ENCODE measurements around the gene SLC30A3. TPM values are rescaled to one million over a fixed set of nuclear protein-coding genes. Genes with fewer than 3 reads are reported as not detected.

Gene SLC30A3
- total and polyA plus RNA-seq, 2 of the 13 experiments (the other 11 are each of a cell fraction or from before 2014, with no cell fraction given): 0.38 to 0.79 TPM

DNA sequence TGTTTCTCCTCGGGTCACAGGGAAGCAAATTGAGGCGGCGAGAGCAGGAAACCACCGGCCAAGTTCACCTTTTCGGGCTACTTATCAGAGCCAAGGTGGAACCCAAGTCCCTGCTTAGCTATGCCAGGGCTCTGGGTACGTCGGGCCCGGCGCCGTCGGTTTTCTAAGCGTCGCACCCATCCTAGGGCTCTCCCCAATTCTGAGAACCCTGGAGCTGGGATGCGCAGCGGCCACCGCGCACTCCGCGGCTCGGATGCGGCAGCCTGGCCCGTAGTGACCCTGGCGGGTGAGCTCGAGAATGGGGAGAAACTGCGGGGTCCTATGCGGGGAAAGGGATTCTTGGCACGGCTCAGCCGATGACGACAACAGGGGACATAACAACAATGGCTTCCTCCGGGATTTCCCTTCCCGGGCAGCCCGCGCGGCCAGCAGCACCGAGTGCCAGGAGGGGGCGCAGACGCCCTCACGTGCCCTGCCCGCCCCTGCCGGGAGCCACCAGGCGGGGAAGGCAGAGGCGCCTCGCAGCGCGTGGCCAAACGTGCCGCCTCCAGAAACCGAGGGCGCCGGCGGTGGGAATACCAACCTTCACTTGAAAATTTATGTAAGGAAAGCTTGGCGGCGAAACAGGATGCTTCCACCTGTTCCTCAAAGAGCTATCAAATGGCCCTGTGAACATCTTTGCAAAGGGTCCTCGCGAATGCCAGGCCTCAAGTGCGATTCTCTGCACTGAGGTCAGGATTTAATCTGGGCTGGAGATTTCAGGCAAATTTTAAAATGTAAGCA lies 2.1 kb upstream of the SLC30A3 start (continued):
- TF ChIP-seq SKI (IDR thresholded peaks at IDR 0.05; ENCODE audit: partially characterized antibody) (peak; percentile 29), RFXANK (CRISPR knock-in tag; IDR thresholded peaks at IDR 0.05) (no peak), ZNF616 (CRISPR knock-in tag; IDR thresholded peaks at IDR 0.05; ENCODE audit: low read depth) (peak; percentile 92), CBFB (CRISPR knock-in tag; IDR thresholded peaks at IDR 0.05) (peak; percentile 62; the same call in 1 of the 2 replicates), ZNF547 (CRISPR knock-in tag; IDR thresholded peaks at IDR 0.05) (peak; percentile 81), ZNF124 (CRISPR knock-in tag; IDR thresholded peaks at IDR 0.05) (no peak), SIX4 (CRISPR knock-in tag; IDR thresholded peaks at IDR 0.05) (no peak), ZNF615 (CRISPR knock-in tag; IDR thresholded peaks at IDR 0.05; ENCODE audit: borderline replicate concordance) (no peak), EHMT2 (IDR thresholded peaks at IDR 0.05; ENCODE audit: borderline replicate concordance, low read depth, low read length) (no peak), SCMH1 (CRISPR knock-in tag; IDR thresholded peaks at IDR 0.05; ENCODE audit: borderline replicate concordance) (no peak), MLLT10 (CRISPR knock-in tag; IDR thresholded peaks at IDR 0.05) (no peak), SMAD9 (CRISPR knock-in tag; IDR thresholded peaks at IDR 0.05) (no peak), EP300 (IDR thresholded peaks at IDR 0.05; ENCODE audit: low read depth in 2 of 2, low read length in 2 of 2) (0 out of 4 replicates have a peak, but pooled peaks of 1 of the 2 experiments have one; percentile 22), EP300 (CRISPR knock-in tag; IDR thresholded peaks at IDR 0.05; ENCODE audit: borderline replicate concordance) (0 out of 2 replicates have a peak, but pooled peaks have one; percentile 48), HOXA9 (CRISPR knock-in tag; IDR thresholded peaks at IDR 0.05; ENCODE audit: borderline replicate concordance) (0 out of 2 replicates have a peak, but pooled peaks have one; percentile 5), CREM (IDR thresholded peaks at IDR 0.05) (no peak), CREM (CRISPR knock-in tag; IDR thresholded peaks at IDR 0.05) (no peak), HOXA5 (CRISPR knock-in tag; IDR thresholded peaks at IDR 0.05) (peak; percentile 72; the same call in 1 of the 2 replicates)
- TF ChIP-seq, protein P1, sequence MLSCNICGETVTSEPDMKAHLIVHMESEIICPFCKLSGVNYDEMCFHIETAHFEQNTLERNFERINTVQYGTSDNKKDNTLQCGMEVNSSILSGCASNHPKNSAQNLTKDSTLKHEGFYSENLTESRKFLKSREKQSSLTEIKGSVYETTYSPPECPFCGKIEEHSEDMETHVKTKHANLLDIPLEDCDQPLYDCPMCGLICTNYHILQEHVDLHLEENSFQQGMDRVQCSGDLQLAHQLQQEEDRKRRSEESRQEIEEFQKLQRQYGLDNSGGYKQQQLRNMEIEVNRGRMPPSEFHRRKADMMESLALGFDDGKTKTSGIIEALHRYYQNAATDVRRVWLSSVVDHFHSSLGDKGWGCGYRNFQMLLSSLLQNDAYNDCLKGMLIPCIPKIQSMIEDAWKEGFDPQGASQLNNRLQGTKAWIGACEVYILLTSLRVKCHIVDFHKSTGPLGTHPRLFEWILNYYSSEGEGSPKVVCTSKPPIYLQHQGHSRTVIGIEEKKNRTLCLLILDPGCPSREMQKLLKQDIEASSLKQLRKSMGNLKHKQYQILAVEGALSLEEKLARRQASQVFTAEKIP (CRISPR knock-in tag; IDR thresholded peaks at IDR 0.05; ENCODE audit: borderline replicate concordance): no peak
- TF ChIP-seq, protein P2, sequence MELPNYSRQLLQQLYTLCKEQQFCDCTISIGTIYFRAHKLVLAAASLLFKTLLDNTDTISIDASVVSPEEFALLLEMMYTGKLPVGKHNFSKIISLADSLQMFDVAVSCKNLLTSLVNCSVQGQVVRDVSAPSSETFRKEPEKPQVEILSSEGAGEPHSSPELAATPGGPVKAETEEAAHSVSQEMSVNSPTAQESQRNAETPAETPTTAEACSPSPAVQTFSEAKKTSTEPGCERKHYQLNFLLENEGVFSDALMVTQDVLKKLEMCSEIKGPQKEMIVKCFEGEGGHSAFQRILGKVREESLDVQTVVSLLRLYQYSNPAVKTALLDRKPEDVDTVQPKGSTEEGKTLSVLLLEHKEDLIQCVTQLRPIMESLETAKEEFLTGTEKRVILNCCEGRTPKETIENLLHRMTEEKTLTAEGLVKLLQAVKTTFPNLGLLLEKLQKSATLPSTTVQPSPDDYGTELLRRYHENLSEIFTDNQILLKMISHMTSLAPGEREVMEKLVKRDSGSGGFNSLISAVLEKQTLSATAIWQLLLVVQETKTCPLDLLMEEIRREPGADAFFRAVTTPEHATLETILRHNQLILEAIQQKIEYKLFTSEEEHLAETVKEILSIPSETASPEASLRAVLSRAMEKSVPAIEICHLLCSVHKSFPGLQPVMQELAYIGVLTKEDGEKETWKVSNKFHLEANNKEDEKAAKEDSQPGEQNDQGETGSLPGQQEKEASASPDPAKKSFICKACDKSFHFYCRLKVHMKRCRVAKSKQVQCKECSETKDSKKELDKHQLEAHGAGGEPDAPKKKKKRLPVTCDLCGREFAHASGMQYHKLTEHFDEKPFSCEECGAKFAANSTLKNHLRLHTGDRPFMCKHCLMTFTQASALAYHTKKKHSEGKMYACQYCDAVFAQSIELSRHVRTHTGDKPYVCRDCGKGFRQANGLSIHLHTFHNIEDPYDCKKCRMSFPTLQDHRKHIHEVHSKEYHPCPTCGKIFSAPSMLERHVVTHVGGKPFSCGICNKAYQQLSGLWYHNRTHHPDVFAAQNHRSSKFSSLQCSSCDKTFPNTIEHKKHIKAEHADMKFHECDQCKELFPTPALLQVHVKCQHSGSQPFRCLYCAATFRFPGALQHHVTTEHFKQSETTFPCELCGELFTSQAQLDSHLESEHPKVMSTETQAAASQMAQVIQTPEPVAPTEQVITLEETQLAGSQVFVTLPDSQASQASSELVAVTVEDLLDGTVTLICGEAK (IDR thresholded peaks at IDR 0.05): no peak
- TF ChIP-seq, protein P2 (CRISPR knock-in tag; IDR thresholded peaks at IDR 0.05): peak; percentile 87; the same call in 1 of the 2 replicates
